MM.1S (cell line): ENCODE results near the gene CNTN1.

Experiments
- DNase-seq: peaks from one replicate; pipeline ENCODE4 v3.0.0-alpha.2; 2015
- H2AFZ ChIP-seq: fragments of 300-600 bp; sonication (generic); 2 replicates; pipeline ENCODE4 v1.6.0; 2016; ENCODE audit warnings: antibody characterized with exemption, low read length
- H3F3A ChIP-seq: fragments of 300-600 bp; sonication (generic); 2 replicates; pipeline ENCODE4 v1.6.1; 2016; ENCODE audit warnings: mild to moderate bottlenecking, antibody characterized with exemption, low read length, moderate library complexity, mixed read lengths; ENCODE audit not compliant: insufficient read depth
- H3K27ac ChIP-seq: fragments of 300-600 bp; sonication (generic); 2 replicates; pipeline ENCODE4 v1.5.1; 2016; ENCODE audit warnings: mild to moderate bottlenecking, low read length
- H3K27me3 ChIP-seq: fragments of 300-600 bp; sonication (generic); replicated peaks from 2 replicates; pipeline ENCODE4 v1.6.0; 2016; ENCODE audit warnings: low read length; ENCODE audit not compliant: insufficient read depth
- H3K36me3 ChIP-seq: fragments of 300-600 bp; sonication (generic); replicated peaks from 2 replicates; pipeline ENCODE4 v1.6.1; 2016; ENCODE audit warnings: mild to moderate bottlenecking, low read length, mixed read lengths; ENCODE audit not compliant: insufficient read depth
- H3K4me1 ChIP-seq: fragments of 300-600 bp; sonication (generic); 2 replicates; pipeline ENCODE4 v1.6.1; 2016; ENCODE audit warnings: low read length, mixed read lengths
- H3K4me2 ChIP-seq: fragments of 300-600 bp; sonication (generic); 2 replicates; pipeline ENCODE4 v1.6.0; 2016; ENCODE audit warnings: low read depth, low read length
- H3K4me3 ChIP-seq: fragments of 300-600 bp; sonication (generic); 2 replicates; pipeline ENCODE4 v1.5.1; 2016; ENCODE audit warnings: low read length, mixed read lengths
- H3K79me2 ChIP-seq: fragments of 300-600 bp; sonication (generic); 2 replicates; pipeline ENCODE4 v1.6.1; 2016; ENCODE audit warnings: mixed run types, low read length, mixed read lengths
- H3K9ac ChIP-seq: fragments of 300-600 bp; sonication (generic); 2 replicates; pipeline ENCODE4 v1.6.1; 2016; ENCODE audit warnings: low read length, mixed read lengths
- H3K9me2 ChIP-seq: fragments of 300-600 bp; sonication (generic); replicated peaks from 2 replicates; pipeline ENCODE4 v1.6.1; 2016; ENCODE audit warnings: mild to moderate bottlenecking, low read length, mixed read lengths; ENCODE audit not compliant: insufficient read depth
- H3K9me3 ChIP-seq: fragments of 300-600 bp; sonication (generic); replicated peaks from 2 replicates; pipeline ENCODE4 v1.6.1; 2016; ENCODE audit warnings: mild to moderate bottlenecking, low read length, mixed read lengths; ENCODE audit not compliant: insufficient read depth
- H4K20me1 ChIP-seq: fragments of 300-600 bp; sonication (generic); 2 replicates; pipeline ENCODE4 v1.6.1; 2016; ENCODE audit warnings: mild to moderate bottlenecking, low read length, moderate library complexity, mixed read lengths; ENCODE audit not compliant: insufficient read depth
- CTCF ChIP-seq: fragments of 300-600 bp; sonication (generic); IDR thresholded peaks from 2 replicates; pipeline ENCODE4 v1.5.1; 2016; ENCODE audit warnings: antibody characterized with exemption, low read length, mixed read lengths
- EZH2 ChIP-seq: fragments of 300-600 bp; sonication (generic); optimal IDR thresholded peaks from 2 replicates; pipeline ENCODE3; 2017; ENCODE audit warnings: low read depth, mild to moderate bottlenecking, antibody characterized with exemption, low read length, mixed read lengths
- EZH2phosphoT487 ChIP-seq: fragments of 300-600 bp; sonication (generic); IDR thresholded peaks from 2 replicates; pipeline ENCODE4 v1.6.1; 2018; ENCODE audit warnings: antibody characterized with exemption, low read length

Gene CNTN1

DNA sequence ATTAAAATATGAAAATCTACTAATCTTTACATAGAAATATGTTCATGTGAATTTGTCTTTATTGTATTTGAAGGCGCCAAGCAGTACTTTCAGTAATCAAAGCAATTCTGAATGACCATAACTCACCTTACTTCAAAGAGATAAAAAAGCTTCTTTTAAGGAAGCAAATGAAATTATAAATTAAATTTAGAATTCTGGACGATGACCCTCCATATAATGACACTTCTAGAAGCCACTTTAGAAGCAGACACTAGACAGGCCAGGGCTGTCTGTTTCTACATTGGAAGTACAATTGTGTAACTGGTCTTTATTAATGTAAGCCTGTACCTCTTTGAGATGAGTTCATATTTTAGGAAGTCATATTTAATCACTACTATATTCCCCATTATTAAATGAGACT is 222.9 kb downstream of the CNTN1 start:
- H3K4me3 ChIP-seq, result no peak overlapping the region
- no peaks in the 10 kb centered on the region for H3K9me3 ChIP-seq
- no peaks in the 10 kb centered on the region for H3K36me3 ChIP-seq
- TF ChIP-seq EZH2phosphoT487 (no peak), EZH2 (no peak), CTCF (no peak)
- no peaks in the 10 kb centered on the region for H3F3A ChIP-seq
- H3K9ac ChIP-seq, result no peak overlapping the region
- no peak overlapping the region for H3K4me2 ChIP-seq
- H3K79me2 ChIP-seq, result no peaks in the 10 kb centered on the region
- H3K9me2 ChIP-seq, result no peaks in the 10 kb centered on the region
- H3K27ac ChIP-seq, result no peak overlapping the region
- H3K4me1 ChIP-seq, result no peaks in the 10 kb centered on the region
- H2AFZ ChIP-seq, result no peak overlapping the region
- no peak for DNase-seq
- no peaks in the 10 kb centered on the region for H4K20me1 ChIP-seq
- H3K27me3 ChIP-seq, result no peaks in the 10 kb centered on the region

GRCh38 chr12:40917561-40917960 is 225.3 kb downstream of the CNTN1 start:
- TF ChIP-seq CTCF (no peak), EZH2 (no peak), EZH2phosphoT487 (no peak)
- Histone ChIP-seq H3K4me2 (no peak overlapping the region), H3K79me2 (no peaks in the 10 kb centered on the region), H4K20me1 (no peaks in the 10 kb centered on the region), H3F3A (no peaks in the 10 kb centered on the region), H3K27me3 (no peaks in the 10 kb centered on the region), H2AFZ (peak overlapping the region; percentile 42), H3K27ac (no peak overlapping the region), H3K4me3 (no peak overlapping the region), H3K36me3 (no peaks in the 10 kb centered on the region), H3K9me2 (no peaks in the 10 kb centered on the region), H3K9me3 (no peaks in the 10 kb centered on the region), H3K4me1 (no peaks in the 10 kb centered on the region; the same call in 1 of the 2 replicates), H3K9ac (no peak overlapping the region)
- DNase-seq, result no peak

- peak; percentile 48 for DNase-seq
- no peaks in the 10 kb centered on the region for H3K9me3 ChIP-seq
- H2AFZ ChIP-seq, result no peak overlapping the region
- TF ChIP-seq CTCF (peak; percentile 68), EZH2 (no peak), EZH2phosphoT487 (no peak)
- no peak overlapping the region for H3K4me2 ChIP-seq
- H3K27me3 ChIP-seq, result no peaks in the 10 kb centered on the region
- H3F3A ChIP-seq, result no peaks in the 10 kb centered on the region
- no peak overlapping the region for H3K9ac ChIP-seq
- no peak overlapping the region for H3K27ac ChIP-seq
- no peak overlapping the region for H3K4me3 ChIP-seq
- no peaks in the 10 kb centered on the region; the same call in 1 of the 2 replicates for H3K4me1 ChIP-seq
- H3K36me3 ChIP-seq, result no peaks in the 10 kb centered on the region
- no peaks in the 10 kb centered on the region for H3K9me2 ChIP-seq
- H3K79me2 ChIP-seq, result no peaks in the 10 kb centered on the region
- no peaks in the 10 kb centered on the region for H4K20me1 ChIP-seq
Measured at GRCh38 chr12:40921563-40922163, 229.4 kb downstream of the CNTN1 start.
